VCaP (cell line): ENCODE results near the gene CCNE1.

ENCODE experiments used
- H3K27ac ChIP-seq: fragments of 450-650 bp; 2 replicates; pipeline ENCODE4 v1.5.1; 2017
- CTCF ChIP-seq: fragments of 450-650 bp; conservative IDR thresholded peaks from 2 replicates; pipeline ENCODE4 v1.5.1; 2017; ENCODE audit warnings: mild to moderate bottlenecking, moderate library complexity

Gene CCNE1

DNA sequence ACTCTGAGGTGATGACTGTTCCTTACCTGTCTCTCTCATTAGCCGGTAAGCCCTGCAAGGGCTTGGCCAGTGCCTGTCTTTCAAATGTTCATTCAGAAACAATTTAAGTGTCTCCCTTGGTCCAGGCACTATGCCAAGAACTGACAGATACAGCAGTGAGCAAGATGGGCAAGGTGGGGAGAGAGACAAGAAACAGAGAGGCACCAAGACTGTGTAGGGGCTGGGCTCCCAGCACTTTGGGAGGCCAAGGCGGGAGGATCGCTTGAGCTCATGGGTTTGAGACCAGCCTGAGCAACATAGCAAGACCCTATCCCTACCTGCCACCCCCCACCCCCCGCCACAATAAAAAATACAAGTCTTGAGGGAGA is 1.3 kb upstream of the CCNE1 start:
- H3K27ac ChIP-seq = peak overlapping the region; percentile 69
- TF ChIP-seq CTCF = no peak

DNA sequence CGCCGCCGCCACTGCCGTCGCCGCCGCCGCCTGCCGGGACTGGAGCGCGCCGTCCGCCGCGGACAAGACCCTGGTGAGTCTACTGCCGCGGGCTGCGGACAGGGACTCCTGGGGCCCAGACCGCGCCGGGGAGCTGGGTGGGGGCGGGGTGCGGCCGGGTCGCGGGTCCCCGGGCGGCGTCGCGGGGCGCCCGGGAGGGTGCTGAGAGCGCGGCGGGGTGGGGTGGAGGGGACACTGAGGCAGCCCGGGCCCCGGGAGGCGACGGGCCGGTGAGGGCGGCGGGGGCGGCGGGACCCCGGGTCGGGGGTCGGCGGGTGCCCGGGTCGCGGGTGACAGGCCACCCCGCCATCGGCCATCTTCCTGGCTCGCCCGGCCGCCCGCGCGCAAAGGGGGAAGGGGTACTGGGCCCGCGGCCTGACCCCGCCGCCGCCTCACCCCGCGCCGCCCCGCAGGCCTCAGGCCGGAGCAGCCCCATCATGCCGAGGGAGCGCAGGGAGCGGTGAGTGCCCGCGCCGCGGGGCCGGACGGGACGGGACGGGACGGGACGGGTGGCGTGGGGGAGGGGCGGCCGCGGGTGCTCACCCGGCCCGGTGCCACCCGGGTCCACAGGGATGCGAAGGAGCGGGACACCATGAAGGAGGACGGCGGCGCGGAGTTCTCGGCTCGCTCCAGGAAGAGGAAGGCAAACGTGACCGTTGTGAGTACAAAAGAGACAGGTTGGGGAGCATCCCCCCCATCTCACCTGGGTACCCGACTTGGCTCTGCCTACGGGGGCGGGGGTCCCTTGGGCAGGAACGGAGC is 489 bp downstream of the CCNE1 start:
- no peak for TF ChIP-seq CTCF
- peak overlapping the region; percentile 69; the same call in 1 of the 2 replicates for H3K27ac ChIP-seq

GRCh38 chr19:29812881-29813275 is 1.1 kb downstream of the CCNE1 start:
- H3K27ac ChIP-seq = peak overlapping the region; percentile 69; the same call in 1 of the 2 replicates
- TF ChIP-seq CTCF = no peak

DNA sequence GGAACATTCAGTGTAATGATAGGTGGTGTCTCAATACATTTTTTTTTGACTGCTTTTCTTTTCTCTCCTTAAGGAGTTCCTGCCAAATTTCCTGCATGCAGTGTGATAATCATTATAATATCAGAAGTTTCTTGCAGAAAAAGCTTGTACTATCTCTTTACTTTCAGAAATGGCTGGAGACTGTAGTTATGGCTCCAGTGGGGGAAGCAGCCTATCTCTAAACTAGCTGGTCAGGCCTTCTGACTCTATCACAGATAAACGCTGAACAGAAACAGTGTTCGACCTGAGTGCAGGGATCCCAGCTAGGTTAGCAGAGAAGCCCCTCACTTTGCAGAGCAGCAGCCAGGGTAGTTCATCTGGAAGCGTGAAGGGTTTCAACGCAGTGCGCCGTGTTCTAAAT is 1.9 kb downstream of the CCNE1 start:
- no peak for TF ChIP-seq CTCF
- no peak overlapping the region for H3K27ac ChIP-seq

DNA sequence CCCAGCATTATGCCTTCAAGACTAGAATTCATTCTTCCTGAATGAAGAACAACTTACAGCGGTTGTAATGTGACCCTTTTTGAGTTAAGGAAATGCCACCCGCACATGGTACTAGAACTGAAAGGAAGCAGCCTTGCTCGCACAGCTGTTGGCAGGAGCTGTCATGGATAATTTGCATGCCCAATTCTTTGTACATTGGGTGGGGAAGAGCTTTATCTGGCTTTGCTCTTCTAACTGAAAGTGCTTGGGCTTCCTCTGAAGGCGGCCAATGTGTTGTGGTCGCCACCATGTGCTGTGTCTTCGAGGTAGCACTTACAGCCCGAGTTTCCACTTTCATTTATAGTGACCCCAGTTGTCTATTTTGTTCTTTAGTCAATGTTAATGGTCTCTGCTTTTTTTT is 3.4 kb downstream of the CCNE1 start:
- no peak for TF ChIP-seq CTCF
- H3K27ac ChIP-seq = no peak overlapping the region

DNA sequence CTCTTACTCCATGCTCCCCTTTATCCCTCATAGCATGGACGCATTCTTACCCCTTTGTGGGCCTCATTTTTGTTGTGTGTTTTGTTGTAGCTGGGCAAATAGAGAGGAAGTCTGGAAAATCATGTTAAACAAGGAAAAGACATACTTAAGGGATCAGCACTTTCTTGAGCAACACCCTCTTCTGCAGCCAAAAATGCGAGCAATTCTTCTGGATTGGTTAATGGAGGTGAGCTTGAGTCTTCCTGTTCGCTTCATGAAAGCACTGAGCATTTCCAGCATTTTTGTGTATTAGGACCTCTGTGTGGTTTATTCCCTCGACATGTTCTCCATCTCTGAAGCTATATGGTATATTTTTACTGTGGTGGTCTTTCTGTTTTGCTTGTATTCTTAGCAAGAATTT is 5.5 kb downstream of the CCNE1 start:
- no peak overlapping the region for H3K27ac ChIP-seq
- no peak for TF ChIP-seq CTCF

DNA sequence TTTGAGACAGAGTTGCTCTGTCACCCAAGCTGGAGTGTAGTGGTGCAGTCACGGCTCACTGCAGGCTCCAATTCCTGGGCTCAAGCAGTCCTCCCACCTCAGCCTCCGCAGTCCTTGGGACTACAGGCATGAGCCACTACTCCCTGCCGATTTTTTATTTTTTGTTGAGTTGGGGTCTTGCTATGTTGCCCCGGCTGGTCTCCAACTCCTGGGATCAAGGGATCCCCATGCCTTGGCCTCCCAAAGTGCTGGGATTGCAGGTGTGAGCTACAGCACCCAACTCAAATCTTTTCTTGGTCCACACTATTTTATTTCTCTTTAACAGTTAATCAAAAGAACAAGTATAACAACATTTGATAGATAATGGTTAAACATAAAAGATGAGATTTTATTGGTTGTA is 7.5 kb downstream of the CCNE1 start:
- H3K27ac ChIP-seq = no peak overlapping the region
- no peak for TF ChIP-seq CTCF
